ENCODE measurements around the gene OR2B2. TPM values are rescaled to one million over a fixed set of nuclear protein-coding genes. Genes with fewer than 3 reads are reported as not detected.
A peak's percentile ranks its signal among the peaks of the same experiment; 100 is the strongest.

The OR2B2 gene
- total and polyA plus RNA-seq, 2 experiments from 2014 or later, result not detected

DNA sequence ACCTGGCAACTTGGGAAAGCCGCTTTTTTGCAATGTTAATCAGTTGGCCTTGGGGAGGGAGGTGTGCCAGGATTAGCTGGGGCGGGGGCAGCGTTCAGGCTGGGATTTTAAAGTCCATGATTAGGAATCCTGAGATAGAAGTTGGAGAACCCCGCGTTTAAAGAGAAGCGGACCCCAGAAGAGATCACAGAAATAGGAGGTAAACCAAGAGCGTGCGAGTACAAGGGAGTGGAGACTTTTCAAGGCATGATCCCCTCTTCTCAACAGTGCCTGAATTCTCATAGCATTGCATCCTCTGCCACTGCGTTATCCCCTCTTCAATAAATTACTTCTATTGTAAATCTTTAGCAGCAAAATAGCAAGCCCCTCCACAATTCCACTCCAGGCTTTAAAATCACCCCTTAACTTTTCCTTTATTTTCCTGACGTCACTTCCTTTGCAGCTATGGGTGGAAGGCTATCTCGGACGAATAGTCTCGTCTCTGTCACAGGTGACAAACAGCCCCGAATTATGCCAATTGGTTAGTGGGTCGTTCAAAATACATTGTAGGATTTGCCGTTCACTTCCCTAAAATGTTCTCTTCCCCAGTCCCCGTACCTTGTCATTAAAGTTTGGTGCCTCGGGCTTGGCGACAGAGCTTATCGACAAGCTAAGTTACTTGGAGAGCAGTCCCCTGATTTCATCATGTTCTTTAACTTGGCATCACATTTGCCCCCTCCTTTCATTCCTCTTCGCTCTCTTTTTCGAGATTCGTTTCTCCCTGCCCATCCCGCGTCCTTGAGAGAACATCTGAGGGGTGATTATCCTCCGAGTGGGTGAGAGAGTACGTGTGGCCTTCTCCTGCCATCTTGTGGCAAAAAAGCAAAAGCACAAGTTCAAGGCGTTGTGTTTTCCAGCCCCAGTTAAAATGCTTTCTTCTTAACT, 17.1 kb downstream of the OR2B2 start:
- H3K27me3 ChIP-seq, result no peaks in the 10 kb centered on the region
- DNase-seq (ENCODE audit: low read depth in 1 of 2, low spot score in 1 of 2), result peak; percentile 84 to 92
- no peaks in the 10 kb centered on the region for H3K36me3 ChIP-seq
- peak overlapping the region; percentile 89 for H3K27ac ChIP-seq
- TF ChIP-seq, protein P1, sequence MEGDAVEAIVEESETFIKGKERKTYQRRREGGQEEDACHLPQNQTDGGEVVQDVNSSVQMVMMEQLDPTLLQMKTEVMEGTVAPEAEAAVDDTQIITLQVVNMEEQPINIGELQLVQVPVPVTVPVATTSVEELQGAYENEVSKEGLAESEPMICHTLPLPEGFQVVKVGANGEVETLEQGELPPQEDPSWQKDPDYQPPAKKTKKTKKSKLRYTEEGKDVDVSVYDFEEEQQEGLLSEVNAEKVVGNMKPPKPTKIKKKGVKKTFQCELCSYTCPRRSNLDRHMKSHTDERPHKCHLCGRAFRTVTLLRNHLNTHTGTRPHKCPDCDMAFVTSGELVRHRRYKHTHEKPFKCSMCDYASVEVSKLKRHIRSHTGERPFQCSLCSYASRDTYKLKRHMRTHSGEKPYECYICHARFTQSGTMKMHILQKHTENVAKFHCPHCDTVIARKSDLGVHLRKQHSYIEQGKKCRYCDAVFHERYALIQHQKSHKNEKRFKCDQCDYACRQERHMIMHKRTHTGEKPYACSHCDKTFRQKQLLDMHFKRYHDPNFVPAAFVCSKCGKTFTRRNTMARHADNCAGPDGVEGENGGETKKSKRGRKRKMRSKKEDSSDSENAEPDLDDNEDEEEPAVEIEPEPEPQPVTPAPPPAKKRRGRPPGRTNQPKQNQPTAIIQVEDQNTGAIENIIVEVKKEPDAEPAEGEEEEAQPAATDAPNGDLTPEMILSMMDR (IDR thresholded peaks at IDR 0.05; ENCODE audit: low read depth, low read length), result peak; percentile 87
- H3K4me3 ChIP-seq, result peak overlapping the region; percentile 79
- no peaks in the 10 kb centered on the region for H3K9me3 ChIP-seq (ENCODE audit: low read depth)
- H3K4me1 ChIP-seq (ENCODE audit: low read depth), result peaks cover 2% of the 10 kb centered on the region

DNA sequence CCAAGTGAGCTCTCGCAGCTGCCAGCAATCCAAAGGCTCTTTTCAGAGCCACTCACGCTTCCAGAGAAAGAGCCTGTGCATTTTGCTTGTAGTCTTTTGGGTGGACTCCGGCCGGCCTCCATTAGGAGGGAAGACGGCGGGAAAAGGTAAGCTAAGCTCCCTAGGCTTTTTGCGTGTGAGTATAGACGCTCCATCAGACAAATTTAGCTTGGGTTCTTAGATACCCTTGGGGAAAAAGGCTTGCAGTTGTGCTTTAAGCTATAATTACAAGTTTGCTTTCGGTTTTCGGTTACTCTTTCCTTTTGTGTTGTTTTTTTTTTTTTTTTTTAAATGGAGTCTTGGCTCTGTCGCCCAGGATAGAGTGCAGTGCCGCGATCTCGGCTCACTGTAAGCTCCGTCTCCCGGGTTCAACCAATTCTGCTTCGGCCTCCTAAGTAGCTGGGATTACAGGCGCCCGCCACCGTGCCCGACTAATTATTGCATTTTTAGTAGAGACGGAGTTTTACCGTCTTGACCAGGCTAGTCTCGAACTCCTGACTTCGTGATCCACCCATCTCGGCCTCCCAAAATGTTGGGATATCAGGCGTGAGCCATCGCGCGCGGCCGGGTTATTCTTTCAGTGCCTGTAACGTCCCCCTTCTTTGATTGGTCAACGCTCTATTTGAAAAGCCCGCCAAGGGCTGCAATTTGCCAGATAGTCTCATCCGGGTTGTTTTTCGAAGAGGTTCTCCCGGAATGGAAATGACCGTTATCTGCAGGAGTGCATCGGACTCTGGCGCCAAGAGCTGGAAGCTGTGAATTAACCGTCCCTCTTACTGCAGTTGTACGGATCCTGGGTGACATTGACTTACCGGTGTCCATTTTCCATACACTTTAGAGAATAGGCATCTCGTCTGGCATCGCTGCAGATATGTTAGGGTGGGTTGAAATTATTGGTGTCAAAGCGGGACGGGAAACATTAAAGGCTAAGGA, 18.1 kb downstream of the OR2B2 start:
- TF ChIP-seq, protein P1 (IDR thresholded peaks at IDR 0.05; ENCODE audit: low read depth, low read length), result no peak
- Histone ChIP-seq H3K4me1 (ENCODE audit: low read depth) (peaks cover 11% of the 10 kb centered on the region), H3K9me3 (ENCODE audit: low read depth) (no peaks in the 10 kb centered on the region), H3K36me3 (no peaks in the 10 kb centered on the region), H3K4me3 (peak overlapping the region; percentile 79), H3K27me3 (no peaks in the 10 kb centered on the region), H3K27ac (peak overlapping the region; percentile 89)
- peak; percentile 95 for DNase-seq (ENCODE audit: low read depth in 1 of 2, low spot score in 1 of 2)

DNA sequence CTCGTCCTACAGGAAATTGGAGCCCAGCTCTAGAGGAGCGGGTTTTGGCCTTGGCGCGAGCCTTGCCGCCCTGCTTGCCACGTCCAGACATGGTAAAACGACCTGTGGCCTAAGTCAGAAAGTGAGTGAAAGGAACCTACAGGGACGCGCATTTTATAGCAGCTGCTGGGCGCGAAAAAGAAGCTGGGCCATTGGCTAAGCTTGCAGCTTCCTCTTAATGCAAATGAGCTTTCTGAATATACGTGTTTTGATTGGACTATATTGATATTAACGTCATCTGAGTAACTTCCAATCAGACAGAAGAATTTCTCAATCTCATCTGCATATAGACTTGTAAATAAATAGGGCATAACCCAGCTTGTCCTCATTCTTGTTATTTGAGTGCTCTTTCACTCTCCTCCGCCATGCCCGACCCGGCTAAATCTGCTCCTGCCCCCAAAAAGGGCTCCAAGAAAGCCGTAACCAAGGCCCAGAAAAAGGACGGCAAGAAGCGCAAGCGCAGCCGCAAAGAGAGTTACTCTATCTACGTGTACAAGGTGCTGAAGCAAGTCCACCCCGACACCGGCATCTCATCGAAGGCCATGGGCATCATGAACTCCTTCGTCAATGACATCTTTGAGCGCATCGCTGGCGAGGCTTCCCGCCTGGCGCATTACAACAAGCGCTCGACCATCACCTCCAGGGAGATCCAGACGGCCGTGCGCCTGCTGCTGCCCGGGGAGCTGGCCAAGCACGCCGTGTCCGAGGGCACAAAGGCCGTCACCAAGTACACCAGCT, 18.9 kb downstream of the OR2B2 start:
- Histone ChIP-seq H3K4me3 (peak overlapping the region; percentile 79), H3K4me1 (ENCODE audit: low read depth) (peaks cover 20% of the 10 kb centered on the region), H3K27me3 (no peaks in the 10 kb centered on the region), H3K36me3 (no peaks in the 10 kb centered on the region), H3K27ac (peak overlapping the region; percentile 90), H3K9me3 (ENCODE audit: low read depth) (no peaks in the 10 kb centered on the region)
- TF ChIP-seq, protein P1 (IDR thresholded peaks at IDR 0.05; ENCODE audit: low read depth, low read length), result no peak
- peak; percentile 95 to 97 for DNase-seq (ENCODE audit: low read depth in 1 of 2, low spot score in 1 of 2)

DNA sequence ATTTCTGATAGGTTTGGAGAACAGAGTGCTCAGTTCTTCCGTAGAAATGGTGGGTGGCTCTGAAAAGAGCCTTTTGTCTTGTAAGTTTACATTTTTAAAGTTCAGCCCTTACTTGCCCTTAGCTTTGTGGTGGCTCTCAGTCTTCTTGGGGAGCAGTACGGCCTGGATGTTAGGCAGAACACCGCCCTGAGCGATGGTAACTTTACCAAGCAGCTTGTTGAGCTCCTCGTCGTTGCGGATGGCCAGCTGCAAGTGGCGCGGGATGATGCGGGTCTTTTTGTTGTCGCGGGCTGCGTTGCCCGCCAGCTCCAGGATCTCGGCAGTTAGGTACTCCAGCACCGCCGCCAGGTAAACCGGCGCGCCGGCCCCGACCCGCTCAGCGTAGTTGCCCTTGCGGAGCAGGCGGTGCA, 19.5 kb downstream of the OR2B2 start:
- TF ChIP-seq, protein P1 (IDR thresholded peaks at IDR 0.05; ENCODE audit: low read depth, low read length), result no peak
- Histone ChIP-seq H3K4me3 (peak overlapping the region; percentile 79), H3K4me1 (ENCODE audit: low read depth) (peaks cover 20% of the 10 kb centered on the region), H3K27me3 (no peaks in the 10 kb centered on the region), H3K36me3 (no peaks in the 10 kb centered on the region), H3K27ac (peak overlapping the region; percentile 90), H3K9me3 (ENCODE audit: low read depth) (no peaks in the 10 kb centered on the region)
- DNase-seq (ENCODE audit: low read depth in 1 of 2, low spot score in 1 of 2), result no peak
